ENCODE measurements around the gene ARID3A. TPM values are rescaled to one million over a fixed set of nuclear protein-coding genes. Genes with fewer than 3 reads are reported as not detected.

The ARID3A gene
- total RNA-seq, 4 donors from 2014 or later = 2.8 to 11.0 (median 4.9) TPM

DNA sequence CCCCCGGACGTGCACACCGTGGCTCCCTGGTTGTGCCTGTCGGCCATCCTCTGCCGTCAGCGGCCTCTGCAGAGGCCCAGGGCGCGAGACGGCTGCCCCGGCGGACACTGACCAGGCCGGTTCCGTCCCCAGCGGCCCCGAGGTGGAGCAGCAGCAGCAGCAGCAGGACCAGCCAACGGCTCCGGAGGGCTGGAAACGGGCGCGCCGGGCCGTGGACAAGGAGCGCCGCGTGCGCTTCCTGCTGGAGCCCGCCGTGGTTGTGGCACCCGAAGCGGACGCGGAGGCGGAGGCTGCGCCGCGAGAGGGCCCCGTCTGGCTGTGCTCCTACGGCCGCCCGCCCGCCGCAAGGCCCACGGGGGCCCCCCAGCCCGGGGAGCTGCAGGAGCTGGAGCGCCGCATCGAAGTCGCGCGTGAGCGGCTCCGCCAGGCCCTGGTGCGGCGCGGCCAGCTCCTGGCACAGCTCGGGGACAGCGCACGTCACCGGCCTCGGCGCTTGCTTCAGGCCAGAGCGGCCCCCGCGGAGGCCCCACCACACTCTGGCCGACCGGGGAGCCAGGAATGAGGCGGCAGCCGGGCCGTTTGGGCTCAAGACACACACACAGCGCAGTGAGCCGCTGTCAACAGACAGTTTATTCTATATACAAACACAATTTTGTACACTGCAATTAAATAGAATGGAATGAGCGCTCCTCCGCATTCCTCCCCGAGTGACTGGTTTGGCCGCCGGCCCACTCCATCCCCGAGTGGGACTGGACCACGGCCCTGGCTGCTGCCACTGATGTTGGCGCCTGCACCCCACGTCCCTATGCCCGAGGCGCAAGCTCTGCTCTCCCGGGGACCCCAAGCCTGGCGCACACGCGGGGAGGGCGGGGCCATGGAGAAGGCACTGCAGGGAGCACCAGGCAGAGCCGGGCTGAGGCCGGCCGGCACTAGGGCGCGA lies 83.5 kb downstream of the ARID3A start:
- DNase-seq = no peak

GRCh38 chr19:1009981-1010538 lies 84.2 kb downstream of the ARID3A start:
- DNase-seq = no peak
- Histone ChIP-seq H3K27me3 (no peaks in the 10 kb centered on the region), H3K9me3 (no peaks in the 10 kb centered on the region), H3K4me1 (peaks cover 0 to 7% (median 3%) of the 10 kb centered on the region in 4 donors), H3K4me3 (no peak overlapping the region), H3K27ac (peak overlapping the region in 3 of 4 donors; percentile 46 to 79 (median 60)), H3K36me3 (peaks cover 0 to 63% (median 0%) of the 10 kb centered on the region in 3 donors)
- TF ChIP-seq CTCF (IDR thresholded peaks at IDR 0.05) (no peak), POLR2A (IDR thresholded peaks at IDR 0.05) (no peak)

More for the DNA sequence above, 83.5 kb downstream of the ARID3A start:
- Histone ChIP-seq H3K4me1 (no peaks in the 10 kb centered on the region), H3K9me3 (no peaks in the 10 kb centered on the region), H3K27ac (peak overlapping the region in 3 of 4 donors; percentile 46 to 79 (median 60)), H3K36me3 (peaks cover 0 to 56% (median 0%) of the 10 kb centered on the region in 3 donors), H3K4me3 (no peak overlapping the region), H3K27me3 (no peaks in the 10 kb centered on the region)
- TF ChIP-seq POLR2A (IDR thresholded peaks at IDR 0.05) = no peak
- no peak for TF ChIP-seq CTCF (IDR thresholded peaks at IDR 0.05)

GRCh38 chr19:1010586-1011510 lies 85.0 kb downstream of the ARID3A start:
- H3K27ac ChIP-seq = no peak overlapping the region
- TF ChIP-seq CTCF (IDR thresholded peaks at IDR 0.05) (no peak), POLR2A (IDR thresholded peaks at IDR 0.05) (no peak)
- H3K36me3 ChIP-seq = peaks cover 0 to 70% (median 0%) of the 10 kb centered on the region in 3 donors
- no peaks in the 10 kb centered on the region for H3K27me3 ChIP-seq
- no peaks in the 10 kb centered on the region for H3K9me3 ChIP-seq
- DNase-seq = no peak
- H3K4me3 ChIP-seq = no peak overlapping the region
- H3K4me1 ChIP-seq = peaks cover 0 to 15% (median 7%) of the 10 kb centered on the region in 4 donors

DNA sequence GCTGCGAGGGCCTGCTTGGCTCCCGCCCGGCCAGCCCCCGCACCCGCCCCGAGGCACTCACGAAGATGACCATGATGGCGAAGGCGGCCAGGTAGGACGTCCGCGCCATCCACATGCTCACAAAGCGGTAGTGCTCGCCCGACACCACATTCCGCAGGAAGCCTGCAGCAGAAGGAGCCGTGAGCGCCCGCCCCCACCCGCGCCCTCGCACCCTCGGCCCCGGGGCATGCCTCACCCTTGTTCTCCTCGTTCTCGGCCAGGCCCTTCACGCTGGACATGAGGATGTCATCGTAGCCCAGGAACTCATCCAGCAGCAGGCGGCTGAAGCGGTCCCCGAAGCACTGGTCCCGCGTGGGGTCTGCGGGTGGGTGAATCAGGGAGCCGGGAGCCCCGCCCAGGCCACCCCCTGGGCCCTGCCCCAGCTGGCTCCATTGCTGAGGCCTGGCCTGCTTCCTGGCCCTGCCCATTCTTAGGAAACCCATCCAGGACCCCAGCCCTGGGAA lies 86.0 kb downstream of the ARID3A start:
- no peak overlapping the region for H3K27ac ChIP-seq
- peaks cover 4 to 25% (median 16%) of the 10 kb centered on the region in 4 donors for H3K4me1 ChIP-seq
- peaks cover 0 to 70% (median 0%) of the 10 kb centered on the region in 3 donors for H3K36me3 ChIP-seq
- TF ChIP-seq POLR2A (IDR thresholded peaks at IDR 0.05) = no peak
- TF ChIP-seq CTCF (IDR thresholded peaks at IDR 0.05) = no peak
- no peaks in the 10 kb centered on the region for H3K9me3 ChIP-seq
- H3K27me3 ChIP-seq = no peaks in the 10 kb centered on the region
- H3K4me3 ChIP-seq = no peak overlapping the region
- no peak for DNase-seq

- H3K9me3 ChIP-seq = no peaks in the 10 kb centered on the region
- H3K4me1 ChIP-seq = peaks cover 8 to 30% (median 21%) of the 10 kb centered on the region in 4 donors
- H3K4me3 ChIP-seq = no peak overlapping the region
- DNase-seq = no peak
- no peaks in the 10 kb centered on the region for H3K27me3 ChIP-seq
- H3K36me3 ChIP-seq = peaks cover 0 to 70% (median 0%) of the 10 kb centered on the region in 3 donors
- H3K27ac ChIP-seq = no peak overlapping the region
- TF ChIP-seq CTCF (IDR thresholded peaks at IDR 0.05) (no peak), POLR2A (IDR thresholded peaks at IDR 0.05) (no peak)
These were observed 86.5 kb downstream of the ARID3A start for GRCh38 chr19:1012334-1012733.

Data from Peyer's patch (tissue), 4 donors.